ENCODE data around the gene ACTR2.

DNA sequence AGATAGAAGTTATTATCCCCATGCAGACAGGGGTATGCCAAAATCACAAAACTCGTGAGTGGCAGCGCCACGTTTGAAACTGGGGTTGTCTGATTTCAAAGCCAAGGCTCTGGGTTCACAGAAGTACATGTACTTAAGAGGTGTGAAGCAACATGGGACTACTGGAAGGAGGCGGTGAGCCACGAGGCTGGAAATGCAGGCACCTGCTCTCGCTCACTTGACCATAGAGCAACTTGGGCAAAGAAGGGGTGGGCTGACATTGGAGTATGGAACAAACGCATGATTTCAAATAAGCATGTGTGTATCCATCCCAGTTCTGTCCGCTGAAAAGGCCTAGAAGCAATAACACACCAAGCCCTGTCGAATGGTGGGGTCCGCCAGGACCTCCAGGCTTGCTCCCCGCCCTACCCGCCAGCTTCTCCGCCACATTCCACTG is 593 bp upstream of the ACTR2 start:
- TF ChIP-seq POLR2A (IDR thresholded peaks at IDR 0.05): no peak
- TF ChIP-seq, protein P1, sequence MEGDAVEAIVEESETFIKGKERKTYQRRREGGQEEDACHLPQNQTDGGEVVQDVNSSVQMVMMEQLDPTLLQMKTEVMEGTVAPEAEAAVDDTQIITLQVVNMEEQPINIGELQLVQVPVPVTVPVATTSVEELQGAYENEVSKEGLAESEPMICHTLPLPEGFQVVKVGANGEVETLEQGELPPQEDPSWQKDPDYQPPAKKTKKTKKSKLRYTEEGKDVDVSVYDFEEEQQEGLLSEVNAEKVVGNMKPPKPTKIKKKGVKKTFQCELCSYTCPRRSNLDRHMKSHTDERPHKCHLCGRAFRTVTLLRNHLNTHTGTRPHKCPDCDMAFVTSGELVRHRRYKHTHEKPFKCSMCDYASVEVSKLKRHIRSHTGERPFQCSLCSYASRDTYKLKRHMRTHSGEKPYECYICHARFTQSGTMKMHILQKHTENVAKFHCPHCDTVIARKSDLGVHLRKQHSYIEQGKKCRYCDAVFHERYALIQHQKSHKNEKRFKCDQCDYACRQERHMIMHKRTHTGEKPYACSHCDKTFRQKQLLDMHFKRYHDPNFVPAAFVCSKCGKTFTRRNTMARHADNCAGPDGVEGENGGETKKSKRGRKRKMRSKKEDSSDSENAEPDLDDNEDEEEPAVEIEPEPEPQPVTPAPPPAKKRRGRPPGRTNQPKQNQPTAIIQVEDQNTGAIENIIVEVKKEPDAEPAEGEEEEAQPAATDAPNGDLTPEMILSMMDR (IDR thresholded peaks at IDR 0.05): no peak

Measured in tibial nerve (tissue), 3 donors.